Prostate gland (tissue), 2 donors: ENCODE data around the gene SPCS2.

ENCODE experiments used
- CTCF ChIP-seq, 4 experiments: fragments of 200-600 bp in 2 of 4; fragments of 450-650 bp in 2 of 4; sonication (generic) in 2 of 4; IDR thresholded peaks; 1 replicate in 3 of 4; 2 replicates in 1 of 4; pipeline ENCODE4 v1.5.1; 2016 to 2019; ENCODE audit warnings: antibody characterized with exemption in 4 of 4, mild to moderate bottlenecking in 2 of 4, moderate library complexity in 2 of 4
- POLR2A ChIP-seq: fragments of 450-650 bp; IDR thresholded peaks from one replicate; pipeline ENCODE4 v1.6.1; 2016; ENCODE audit warnings: antibody characterized with exemption, mild to moderate bottlenecking

GRCh38 chr11:74984730-74985129 lies 35.7 kb downstream of the SPCS2 start:
- TF ChIP-seq CTCF (IDR thresholded peaks at IDR 0.05), result no peak
- TF ChIP-seq POLR2A, result no peak
